Calu3 (cell line): ENCODE data around the gene C17orf78. TPM values are rescaled to one million over a fixed set of nuclear protein-coding genes. Genes with fewer than 3 reads are reported as not detected.
A peak's percentile ranks its signal among the peaks of the same experiment; 100 is the strongest.

Experiments
- BruUV-seq: library from RNA; stranded (reverse); fragments of 400-500 nt; replicated peaks from 2 replicates; lab custom pipeline; 2021; lab: Mats Ljungman, UMichigan
- CTCF ChIA-PET: fragments of 300-600 bp; sonication (Branson Sonifier 250); formaldehyde crosslinking; loops from one replicate; lab custom pipeline; 2022; ENCODE audit warnings: antibody characterized with exemption; lab: Charles Lee
- DNase-seq: peaks from one replicate; pipeline ENCODE4 v3.0.0; 2022
- H3K27ac Mint-ChIP-seq: one replicate; pipeline ENCODE4 v1.8.0; 2022; ENCODE audit warnings: mixed read lengths; ENCODE audit not compliant: unreplicated experiment
- H3K27me3 Mint-ChIP-seq: one replicate; pipeline ENCODE4 v1.8.0; 2022; ENCODE audit warnings: mixed read lengths; ENCODE audit not compliant: unreplicated experiment
- H3K36me3 Mint-ChIP-seq: one replicate; pipeline ENCODE4 v1.8.0; 2022; ENCODE audit warnings: mild to moderate bottlenecking, moderate library complexity, mixed read lengths; ENCODE audit not compliant: insufficient read depth, unreplicated experiment
- H3K4me1 Mint-ChIP-seq: one replicate; pipeline ENCODE4 v1.8.0; 2022; ENCODE audit warnings: mild to moderate bottlenecking, low read depth, mixed read lengths; ENCODE audit not compliant: unreplicated experiment
- H3K4me3 Mint-ChIP-seq: one replicate; pipeline ENCODE4 v1.8.0; 2022; ENCODE audit warnings: mild to moderate bottlenecking, low read depth, moderate library complexity, mixed read lengths; ENCODE audit not compliant: unreplicated experiment
- H3K9me3 Mint-ChIP-seq: one replicate; pipeline ENCODE4 v1.8.0; 2022; ENCODE audit warnings: low read depth, mixed read lengths; ENCODE audit not compliant: unreplicated experiment
- intact Hi-C: fragments of 100-400 bp; cut with micrococcal nuclease; formaldehyde crosslinking; loops from one replicate; pipeline ENCODE4 v1.10.0; 2022; ENCODE audit not compliant: unreplicated experiment
- total RNA-seq: library from RNA; stranded (reverse); gene quantifications from 2 replicates; pipeline ENCODE4 v1.2.3, GENCODE V29; 2022
- TF ChIP-seq, protein P1 (sequence below): fragments of 200-600 bp; IDR thresholded peaks from one replicate; pipeline ENCODE4 v1.8.0; 2022; ENCODE audit warnings: antibody characterized with exemption; ENCODE audit not compliant: unreplicated experiment

The C17orf78 gene
- total RNA-seq, 1 experiment from 2014 or later, result not detected

DNA sequence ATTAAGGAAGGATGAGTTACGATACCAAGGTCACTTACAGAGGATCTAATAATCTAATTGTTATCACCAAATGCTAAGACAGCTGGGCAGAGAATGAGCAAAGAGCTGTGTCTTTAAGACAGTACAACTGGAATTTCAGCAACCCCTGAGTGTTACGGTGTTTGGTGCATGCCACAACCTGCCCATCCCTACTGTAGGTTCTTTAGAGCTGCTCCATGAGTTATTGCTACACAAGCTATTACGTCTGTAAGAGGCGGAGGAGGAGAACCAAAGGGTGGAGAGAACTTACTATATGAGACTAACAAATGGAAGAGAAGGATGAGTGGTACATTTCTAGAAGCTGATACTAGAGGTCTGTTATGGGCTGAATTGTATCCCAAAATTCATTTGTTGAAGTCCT, 14.2 kb upstream of the C17orf78 start:
- intact Hi-C loops, result loop anchor here (5.0 kb wide), 1 partner anchor 36 kb away; no protein-coding TSS in a partner anchor
- no TSS peak for BruUV-seq
- Mint-ChIP-seq H3K27ac (no peak overlapping the region), H3K27me3 (no peaks in the 10 kb centered on the region), H3K4me3 (no peak overlapping the region), H3K4me1 (peaks cover 43% of the 10 kb centered on the region), H3K36me3 (peaks cover 37% of the 10 kb centered on the region), H3K9me3 (no peaks in the 10 kb centered on the region)
- no peak for DNase-seq
- TF ChIP-seq, protein P1, sequence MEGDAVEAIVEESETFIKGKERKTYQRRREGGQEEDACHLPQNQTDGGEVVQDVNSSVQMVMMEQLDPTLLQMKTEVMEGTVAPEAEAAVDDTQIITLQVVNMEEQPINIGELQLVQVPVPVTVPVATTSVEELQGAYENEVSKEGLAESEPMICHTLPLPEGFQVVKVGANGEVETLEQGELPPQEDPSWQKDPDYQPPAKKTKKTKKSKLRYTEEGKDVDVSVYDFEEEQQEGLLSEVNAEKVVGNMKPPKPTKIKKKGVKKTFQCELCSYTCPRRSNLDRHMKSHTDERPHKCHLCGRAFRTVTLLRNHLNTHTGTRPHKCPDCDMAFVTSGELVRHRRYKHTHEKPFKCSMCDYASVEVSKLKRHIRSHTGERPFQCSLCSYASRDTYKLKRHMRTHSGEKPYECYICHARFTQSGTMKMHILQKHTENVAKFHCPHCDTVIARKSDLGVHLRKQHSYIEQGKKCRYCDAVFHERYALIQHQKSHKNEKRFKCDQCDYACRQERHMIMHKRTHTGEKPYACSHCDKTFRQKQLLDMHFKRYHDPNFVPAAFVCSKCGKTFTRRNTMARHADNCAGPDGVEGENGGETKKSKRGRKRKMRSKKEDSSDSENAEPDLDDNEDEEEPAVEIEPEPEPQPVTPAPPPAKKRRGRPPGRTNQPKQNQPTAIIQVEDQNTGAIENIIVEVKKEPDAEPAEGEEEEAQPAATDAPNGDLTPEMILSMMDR, result no peak
- CTCF ChIA-PET, result interaction anchor here (0.6 to 7.3 kb wide), 9 partner anchors 9 to 175 kb away, joined by 3 to 98 read pairs (median 3); no protein-coding TSS in a partner anchor

DNA sequence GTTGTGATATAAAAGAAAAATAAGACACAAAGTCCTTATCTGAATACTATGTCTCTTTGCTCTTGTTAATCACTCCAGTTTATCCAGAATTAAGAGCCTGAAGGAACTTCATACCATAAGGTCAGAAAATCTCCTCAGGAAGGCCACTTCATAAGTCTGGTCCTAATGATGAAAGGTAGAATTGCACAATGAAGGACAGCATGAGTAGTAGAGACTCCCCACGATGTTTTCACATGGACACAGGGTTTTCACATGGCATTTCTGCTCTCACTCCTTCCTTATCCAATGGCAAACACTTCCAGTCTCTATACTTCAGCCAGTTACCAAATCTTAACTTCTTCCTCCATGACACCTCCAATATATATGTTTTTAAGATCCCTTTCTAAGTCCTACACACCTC, 10.2 kb upstream of the C17orf78 start:
- no peak overlapping the region for H3K27ac Mint-ChIP-seq
- TF ChIP-seq, protein P1, result no peak
- DNase-seq, result no peak
- CTCF ChIA-PET, result interaction anchor here (0.6 to 1.3 kb wide), 2 partner anchors 8 to 181 kb away, joined by 5 to 11 read pairs; no protein-coding TSS in a partner anchor
- intact Hi-C loops, result no loop called here
- no peak overlapping the region for H3K4me3 Mint-ChIP-seq
- BruUV-seq, result no TSS peak
- H3K9me3 Mint-ChIP-seq, result no peaks in the 10 kb centered on the region
- peaks cover 11% of the 10 kb centered on the region for H3K4me1 Mint-ChIP-seq
- H3K27me3 Mint-ChIP-seq, result no peaks in the 10 kb centered on the region
- H3K36me3 Mint-ChIP-seq, result no peaks in the 10 kb centered on the region

DNA sequence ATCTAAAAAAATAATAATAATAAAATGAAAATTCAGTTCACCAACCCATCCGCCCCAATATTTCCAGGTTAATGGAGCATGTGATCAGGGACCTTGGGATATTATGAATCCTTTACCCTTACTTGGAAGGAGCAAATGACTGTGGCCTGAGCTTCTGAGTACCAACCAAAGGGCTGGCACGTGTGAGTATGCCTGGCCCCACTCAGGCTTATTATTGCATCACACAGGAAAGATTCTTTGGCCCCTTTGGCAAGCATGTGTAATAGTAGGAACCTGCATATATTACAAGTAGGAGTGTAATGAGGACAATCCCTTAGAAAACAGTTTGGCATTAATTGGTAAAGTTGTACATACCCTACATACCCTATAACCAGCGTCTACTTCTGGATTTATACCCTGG, 7.2 kb upstream of the C17orf78 start:
- H3K27me3 Mint-ChIP-seq, result no peaks in the 10 kb centered on the region
- intact Hi-C loops, result no loop called here
- H3K27ac Mint-ChIP-seq, result no peak overlapping the region
- peaks cover 8% of the 10 kb centered on the region for H3K4me1 Mint-ChIP-seq
- CTCF ChIA-PET, result no interaction called here
- H3K9me3 Mint-ChIP-seq, result no peaks in the 10 kb centered on the region
- TF ChIP-seq, protein P1, result no peak
- DNase-seq, result no peak
- H3K4me3 Mint-ChIP-seq, result no peak overlapping the region
- H3K36me3 Mint-ChIP-seq, result no peaks in the 10 kb centered on the region
- no TSS peak for BruUV-seq

GRCh38 chr17:37373530-37374159, 2.1 kb upstream of the C17orf78 start:
- CTCF ChIA-PET, result interaction anchor here (0.5 to 9.2 kb wide), 87 partner anchors 9 to 1922 kb away, joined by 3 to 300 read pairs (median 5); partner anchors contain the start of genes ACACA, DUSP14, MRM1 and SYNRG
- peak; percentile 95 for DNase-seq
- intact Hi-C loops, result loop anchor here (1.0 to 2.0 kb wide), 3 partner anchors 24 to 744 kb away; no protein-coding TSS in a partner anchor
- no peak overlapping the region for H3K27ac Mint-ChIP-seq
- no TSS peak for BruUV-seq
- no peaks in the 10 kb centered on the region for H3K36me3 Mint-ChIP-seq
- H3K27me3 Mint-ChIP-seq, result no peaks in the 10 kb centered on the region
- TF ChIP-seq, protein P1, result peak; percentile 100
- no peak overlapping the region for H3K4me3 Mint-ChIP-seq
- H3K9me3 Mint-ChIP-seq, result no peaks in the 10 kb centered on the region
- H3K4me1 Mint-ChIP-seq, result peaks cover 9% of the 10 kb centered on the region
